Mammary epithelial cell (primary cell): ENCODE measurements around the gene TMEM271.

Source experiments
- CTCF ChIP-seq, 2 donors: IDR thresholded peaks in 1 of 2; conservative IDR thresholded peaks in 1 of 2; 2 replicates each; pipeline ENCODE4 v1.5.1; 2011 to 2012; ENCODE audit warnings: inconsistent platforms in 2 of 2, low read length in 2 of 2, mild to moderate bottlenecking in 2 of 2, control low read depth in 1 of 2, low read depth in 1 of 2; ENCODE audit not compliant: insufficient read depth in 1 of 2; ENCODE audit errors: extremely low read depth in 1 of 2
- EZH2 ChIP-seq: IDR thresholded peaks from 2 replicates; pipeline ENCODE4 v1.6.1; 2012; ENCODE audit warnings: low read length, inconsistent platforms, borderline replicate concordance

- TF ChIP-seq CTCF (conservative IDR thresholded peaks at IDR 0.05 in 1 of 2, IDR thresholded peaks at IDR 0.05 in 1 of 2; ENCODE audit: extremely low read depth in 1 of 2, insufficient read depth in 1 of 2, low read depth in 1 of 2, low read length in 2 of 2) (no peak), EZH2 (no peak)
Observed at GRCh38 chr4:605702-606425, 29.8 kb upstream of the TMEM271 start.
